IMR-90 (cell line): ENCODE measurements around the gene RAP1GAP2.

Experiments
- CEBPB ChIP-seq: IDR thresholded peaks from 2 replicates; pipeline ENCODE4 v1.6.1; 2012; ENCODE audit warnings: low read depth, low read length, improper control_type of control experiment
- ELK1 ChIP-seq: fragments of 150-350 bp; IDR thresholded peaks from 2 replicates; pipeline ENCODE4 v1.6.1; 2016; ENCODE audit warnings: low read depth, mild to moderate bottlenecking, low read length, moderate library complexity, borderline replicate concordance
- FOS ChIP-seq: fragments of 150-350 bp; IDR thresholded peaks from 2 replicates; pipeline ENCODE4 v1.6.1; 2016; ENCODE audit warnings: low read depth, low read length
- MAZ ChIP-seq: IDR thresholded peaks from 2 replicates; pipeline ENCODE4 v1.6.1; 2012; ENCODE audit warnings: low read depth, mild to moderate bottlenecking, low read length, improper control_type of control experiment, moderate library complexity, borderline replicate concordance
- NFE2L2 ChIP-seq: fragments of 150-350 bp; IDR thresholded peaks from 2 replicates; pipeline ENCODE4 v1.6.1; 2016; ENCODE audit warnings: low read depth, mild to moderate bottlenecking, low read length
- POLR2A ChIP-seq: IDR thresholded peaks from 2 replicates; pipeline ENCODE4 v1.6.1; 2012; ENCODE audit warnings: mild to moderate bottlenecking, low read depth, low read length
- RAD21 ChIP-seq: IDR thresholded peaks from 2 replicates; pipeline ENCODE4 v1.6.1; 2012; ENCODE audit warnings: low read length, improper control_type of control experiment
- RCOR1 ChIP-seq: IDR thresholded peaks from 2 replicates; pipeline ENCODE4 v1.6.1; 2012; ENCODE audit warnings: mild to moderate bottlenecking, low read length, improper control_type of control experiment; ENCODE audit not compliant: insufficient replicate concordance
- RFX5 ChIP-seq: IDR thresholded peaks from 2 replicates; pipeline ENCODE4 v1.8.0; 2012; ENCODE audit warnings: low read depth, mild to moderate bottlenecking, low read length, moderate library complexity
- TF ChIP-seq, protein P1 (sequence below): conservative IDR thresholded peaks from 2 replicates; pipeline ENCODE4 v1.5.1; 2012; ENCODE audit warnings: mild to moderate bottlenecking, low read depth, low read length, improper control_type of control experiment

GRCh38 chr17:3049705-3050295 lies 253.6 kb downstream of the RAP1GAP2 start:
- TF ChIP-seq, protein P1, sequence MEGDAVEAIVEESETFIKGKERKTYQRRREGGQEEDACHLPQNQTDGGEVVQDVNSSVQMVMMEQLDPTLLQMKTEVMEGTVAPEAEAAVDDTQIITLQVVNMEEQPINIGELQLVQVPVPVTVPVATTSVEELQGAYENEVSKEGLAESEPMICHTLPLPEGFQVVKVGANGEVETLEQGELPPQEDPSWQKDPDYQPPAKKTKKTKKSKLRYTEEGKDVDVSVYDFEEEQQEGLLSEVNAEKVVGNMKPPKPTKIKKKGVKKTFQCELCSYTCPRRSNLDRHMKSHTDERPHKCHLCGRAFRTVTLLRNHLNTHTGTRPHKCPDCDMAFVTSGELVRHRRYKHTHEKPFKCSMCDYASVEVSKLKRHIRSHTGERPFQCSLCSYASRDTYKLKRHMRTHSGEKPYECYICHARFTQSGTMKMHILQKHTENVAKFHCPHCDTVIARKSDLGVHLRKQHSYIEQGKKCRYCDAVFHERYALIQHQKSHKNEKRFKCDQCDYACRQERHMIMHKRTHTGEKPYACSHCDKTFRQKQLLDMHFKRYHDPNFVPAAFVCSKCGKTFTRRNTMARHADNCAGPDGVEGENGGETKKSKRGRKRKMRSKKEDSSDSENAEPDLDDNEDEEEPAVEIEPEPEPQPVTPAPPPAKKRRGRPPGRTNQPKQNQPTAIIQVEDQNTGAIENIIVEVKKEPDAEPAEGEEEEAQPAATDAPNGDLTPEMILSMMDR = no peak
- TF ChIP-seq POLR2A = no peak
- no peak for TF ChIP-seq RCOR1
- no peak for TF ChIP-seq MAZ
- no peak for TF ChIP-seq RFX5
- no peak for TF ChIP-seq FOS
- no peak for TF ChIP-seq CEBPB
- no peak for TF ChIP-seq NFE2L2
- no peak for TF ChIP-seq RAD21
- TF ChIP-seq ELK1 = no peak
